Panc1 (cell line): ENCODE results near the gene RNF222. TPM values are rescaled to one million over a fixed set of nuclear protein-coding genes. Genes with fewer than 3 reads are reported as not detected.

ENCODE experiments used
- ATAC-seq: fragments of 200-7000 bp; cut with Tn5 transposase; 2 replicates; pipeline ENCODE4 v1.9.1; 2020; ENCODE audit warnings: mild to moderate bottlenecking, moderate library complexity
- BruUV-seq: library from RNA; stranded (reverse); fragments of 400-500 nt; replicated peaks from 2 replicates; lab custom pipeline; 2021; lab: Mats Ljungman, UMichigan
- CTCF ChIA-PET: fragments of 300-600 bp; sonication (Branson Sonifier 250); formaldehyde crosslinking; loops from one replicate; lab custom pipeline; 2022; ENCODE audit warnings: antibody characterized with exemption; lab: Charles Lee
- POLR2A ChIA-PET: fragments of 300-600 bp; sonication (Branson Sonifier 250); formaldehyde crosslinking; loops from one replicate; lab custom pipeline; 2022; ENCODE audit warnings: antibody characterized with exemption; lab: Charles Lee
- DNase-seq: peaks from one replicate; pipeline ENCODE4 v3.0.0-alpha.2; 2010; ENCODE audit warnings: low read depth, low spot score
- H3K27ac ChIP-seq: 2 replicates; pipeline ENCODE4 v1.5.1; 2011; ENCODE audit warnings: mild to moderate bottlenecking, low read length, inconsistent platforms
- H3K27me3 ChIP-seq: fragments of 200-500 bp; sonication (Bioruptor generic); 2 replicates; pipeline ENCODE4 v1.6.0; 2014; ENCODE audit warnings: low read length, inconsistent platforms; ENCODE audit not compliant: control insufficient read depth, insufficient read depth
- H3K36me3 ChIP-seq: fragments of 200-500 bp; sonication (Bioruptor generic); 2 replicates; pipeline ENCODE4 v1.5.1; 2014; ENCODE audit warnings: inconsistent platforms, mild to moderate bottlenecking, low read length, moderate library complexity; ENCODE audit not compliant: control insufficient read depth, insufficient read depth
- H3K4me1 ChIP-seq: 2 replicates; pipeline ENCODE4 v1.5.1; 2011; ENCODE audit warnings: inconsistent platforms, mild to moderate bottlenecking, low read length, moderate library complexity; ENCODE audit not compliant: control insufficient read depth, insufficient read depth
- H3K4me3 ChIP-seq, 2 experiments: 2 replicates each; pipeline ENCODE4 v1.5.1; 2011 to 2012; ENCODE audit warnings: low read depth in 2 of 2, low read length in 2 of 2, mild to moderate bottlenecking in 2 of 2, inconsistent platforms in 1 of 2, moderate library complexity in 1 of 2
- H3K9me3 ChIP-seq: fragments of 200-500 bp; sonication (Bioruptor generic); 2 replicates; pipeline ENCODE4 v1.5.1; 2014; ENCODE audit warnings: low read depth, mild to moderate bottlenecking, inconsistent platforms, low read length, moderate library complexity; ENCODE audit not compliant: control insufficient read depth, insufficient read depth
- POLR2AphosphoS5 ChIP-seq: IDR thresholded peaks from 2 replicates; pipeline ENCODE4 v1.6.1; 2012; ENCODE audit warnings: mild to moderate bottlenecking, low read depth, low read length, moderate library complexity
- SIN3A ChIP-seq: IDR thresholded peaks from 2 replicates; pipeline ENCODE4 v1.6.1; 2012; ENCODE audit warnings: low read depth, mild to moderate bottlenecking, low read length, moderate library complexity, borderline replicate concordance; ENCODE audit not compliant: insufficient read depth
- TCF7L2 ChIP-seq: IDR thresholded peaks from 2 replicates; pipeline ENCODE4 v1.6.1; 2011; ENCODE audit warnings: mild to moderate bottlenecking, low read depth, low read length, inconsistent platforms
- in situ Hi-C: cut with HindIII; loops from 2 replicates; pipeline ENCODE4 v1.10.0; 2016; ENCODE audit warnings: low sequenced_read_pairs, low pct_unique_long_range_greater_than_20kb
- intact Hi-C: fragments of 100-400 bp; cut with micrococcal nuclease; formaldehyde crosslinking; loops from one replicate; pipeline ENCODE4 v1.10.0; 2022; ENCODE audit not compliant: unreplicated experiment
- total RNA-seq: library from RNA; stranded (reverse); gene quantifications from one replicate; pipeline ENCODE4 v1.2.1, GENCODE V29; 2021; ENCODE audit not compliant: unreplicated experiment
- TF ChIP-seq, protein P1 (sequence below), 2 experiments: IDR thresholded peaks; 2 replicates each; pipeline ENCODE4 v1.6.1; 2011 to 2012; ENCODE audit warnings: low read depth in 2 of 2, control low read depth in 1 of 2, low read length in 1 of 2, mild to moderate bottlenecking in 1 of 2, moderate library complexity in 1 of 2; ENCODE audit not compliant: insufficient read depth in 1 of 2
- TF ChIP-seq, protein P2 (sequence below): fragments of 450-650 bp; IDR thresholded peaks from 2 replicates; pipeline ENCODE4 v1.5.1; 2017; ENCODE audit warnings: mild to moderate bottlenecking

Gene RNF222
- total RNA-seq, 1 experiment from 2014 or later = not detected

DNA sequence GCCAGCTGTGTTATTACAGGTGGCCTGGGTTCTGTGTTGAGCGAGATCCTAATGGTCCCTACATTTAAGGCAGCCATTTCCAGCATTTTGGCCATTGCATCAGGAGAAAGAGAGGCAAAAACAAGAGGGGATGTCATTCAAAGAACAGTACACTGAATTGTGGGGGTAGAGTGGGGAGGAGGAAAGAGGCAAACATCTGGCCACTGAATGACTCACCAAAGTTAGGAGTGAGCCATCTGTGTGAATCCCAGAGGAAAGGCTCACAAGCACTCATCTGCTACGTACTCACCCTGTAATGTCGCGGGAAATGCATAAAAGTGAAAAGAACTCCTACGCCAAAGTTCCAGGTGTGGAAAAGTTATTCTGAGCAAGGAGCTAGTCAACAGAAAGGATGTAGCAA, 37.9 kb downstream of the RNF222 start:
- Histone ChIP-seq H3K9me3 (no peaks in the 10 kb centered on the region), H3K27ac (no peak overlapping the region), H3K36me3 (no peaks in the 10 kb centered on the region), H3K4me1 (no peaks in the 10 kb centered on the region), H3K27me3 (no peaks in the 10 kb centered on the region), H3K4me3 (no peak overlapping the region)
- BruUV-seq = no TSS peak
- intact Hi-C loops = no loop called here
- ATAC-seq (no peak), DNase-seq (no peak)
- in situ Hi-C loops = no loop called here
- no peak for TF ChIP-seq SIN3A
- TF ChIP-seq, protein P1, sequence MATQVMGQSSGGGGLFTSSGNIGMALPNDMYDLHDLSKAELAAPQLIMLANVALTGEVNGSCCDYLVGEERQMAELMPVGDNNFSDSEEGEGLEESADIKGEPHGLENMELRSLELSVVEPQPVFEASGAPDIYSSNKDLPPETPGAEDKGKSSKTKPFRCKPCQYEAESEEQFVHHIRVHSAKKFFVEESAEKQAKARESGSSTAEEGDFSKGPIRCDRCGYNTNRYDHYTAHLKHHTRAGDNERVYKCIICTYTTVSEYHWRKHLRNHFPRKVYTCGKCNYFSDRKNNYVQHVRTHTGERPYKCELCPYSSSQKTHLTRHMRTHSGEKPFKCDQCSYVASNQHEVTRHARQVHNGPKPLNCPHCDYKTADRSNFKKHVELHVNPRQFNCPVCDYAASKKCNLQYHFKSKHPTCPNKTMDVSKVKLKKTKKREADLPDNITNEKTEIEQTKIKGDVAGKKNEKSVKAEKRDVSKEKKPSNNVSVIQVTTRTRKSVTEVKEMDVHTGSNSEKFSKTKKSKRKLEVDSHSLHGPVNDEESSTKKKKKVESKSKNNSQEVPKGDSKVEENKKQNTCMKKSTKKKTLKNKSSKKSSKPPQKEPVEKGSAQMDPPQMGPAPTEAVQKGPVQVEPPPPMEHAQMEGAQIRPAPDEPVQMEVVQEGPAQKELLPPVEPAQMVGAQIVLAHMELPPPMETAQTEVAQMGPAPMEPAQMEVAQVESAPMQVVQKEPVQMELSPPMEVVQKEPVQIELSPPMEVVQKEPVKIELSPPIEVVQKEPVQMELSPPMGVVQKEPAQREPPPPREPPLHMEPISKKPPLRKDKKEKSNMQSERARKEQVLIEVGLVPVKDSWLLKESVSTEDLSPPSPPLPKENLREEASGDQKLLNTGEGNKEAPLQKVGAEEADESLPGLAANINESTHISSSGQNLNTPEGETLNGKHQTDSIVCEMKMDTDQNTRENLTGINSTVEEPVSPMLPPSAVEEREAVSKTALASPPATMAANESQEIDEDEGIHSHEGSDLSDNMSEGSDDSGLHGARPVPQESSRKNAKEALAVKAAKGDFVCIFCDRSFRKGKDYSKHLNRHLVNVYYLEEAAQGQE (IDR thresholded peaks at IDR 0.05; ENCODE audit: insufficient read depth in 1 of 2, low read depth in 2 of 2, low read length in 1 of 2) = no peak
- no peak for TF ChIP-seq POLR2AphosphoS5
- TF ChIP-seq, protein P2, sequence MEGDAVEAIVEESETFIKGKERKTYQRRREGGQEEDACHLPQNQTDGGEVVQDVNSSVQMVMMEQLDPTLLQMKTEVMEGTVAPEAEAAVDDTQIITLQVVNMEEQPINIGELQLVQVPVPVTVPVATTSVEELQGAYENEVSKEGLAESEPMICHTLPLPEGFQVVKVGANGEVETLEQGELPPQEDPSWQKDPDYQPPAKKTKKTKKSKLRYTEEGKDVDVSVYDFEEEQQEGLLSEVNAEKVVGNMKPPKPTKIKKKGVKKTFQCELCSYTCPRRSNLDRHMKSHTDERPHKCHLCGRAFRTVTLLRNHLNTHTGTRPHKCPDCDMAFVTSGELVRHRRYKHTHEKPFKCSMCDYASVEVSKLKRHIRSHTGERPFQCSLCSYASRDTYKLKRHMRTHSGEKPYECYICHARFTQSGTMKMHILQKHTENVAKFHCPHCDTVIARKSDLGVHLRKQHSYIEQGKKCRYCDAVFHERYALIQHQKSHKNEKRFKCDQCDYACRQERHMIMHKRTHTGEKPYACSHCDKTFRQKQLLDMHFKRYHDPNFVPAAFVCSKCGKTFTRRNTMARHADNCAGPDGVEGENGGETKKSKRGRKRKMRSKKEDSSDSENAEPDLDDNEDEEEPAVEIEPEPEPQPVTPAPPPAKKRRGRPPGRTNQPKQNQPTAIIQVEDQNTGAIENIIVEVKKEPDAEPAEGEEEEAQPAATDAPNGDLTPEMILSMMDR = no peak
- CTCF ChIA-PET = no interaction called here
- POLR2A ChIA-PET = interaction anchor here (0.5 kb wide), 1 partner anchor 19 kb away, joined by 4 read pairs; no protein-coding TSS in a partner anchor

DNA sequence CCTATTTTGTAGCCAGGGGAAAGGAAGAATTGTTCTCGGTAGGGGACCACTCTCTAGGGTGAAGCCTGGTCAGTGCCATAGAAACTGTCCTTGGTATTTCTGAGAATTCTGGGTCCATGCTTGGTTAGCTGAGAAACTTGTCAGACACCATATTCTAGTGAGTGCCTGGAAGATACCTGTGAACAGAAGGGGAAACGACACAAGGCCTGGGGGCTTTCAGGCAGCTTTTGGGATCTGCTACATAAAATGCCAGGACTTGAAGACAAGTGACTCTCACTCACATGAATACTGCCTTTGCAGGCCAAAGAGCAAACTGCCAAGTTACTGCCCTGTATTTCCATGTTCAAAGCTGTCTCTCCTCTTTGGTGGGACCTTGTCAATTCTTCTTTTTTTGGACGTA, 39.7 kb downstream of the RNF222 start:
- ChIA-PET POLR2A (no interaction called here), CTCF (no interaction called here)
- H3K9me3 ChIP-seq = no peaks in the 10 kb centered on the region
- no peaks in the 10 kb centered on the region for H3K36me3 ChIP-seq
- intact Hi-C loops (no loop called here), in situ Hi-C loops (no loop called here)
- TF ChIP-seq, protein P1 (IDR thresholded peaks at IDR 0.05; ENCODE audit: insufficient read depth in 1 of 2, low read depth in 2 of 2, low read length in 1 of 2) = no peak
- TF ChIP-seq POLR2AphosphoS5 (no peak), TCF7L2 (no peak), SIN3A (no peak)
- TF ChIP-seq, protein P2 = no peak
- no peaks in the 10 kb centered on the region for H3K4me1 ChIP-seq
- no peak overlapping the region for H3K27ac ChIP-seq
- ATAC-seq = no peak
- BruUV-seq = no TSS peak
- no peak for DNase-seq
- no peaks in the 10 kb centered on the region for H3K27me3 ChIP-seq
- H3K4me3 ChIP-seq = no peak overlapping the region
